ENCODE results near the gene SFSWAP. TPM values are rescaled to one million over a fixed set of nuclear protein-coding genes. Genes with fewer than 3 reads are reported as not detected.
A peak's percentile ranks its signal among the peaks of the same experiment; 100 is the strongest.

The SFSWAP gene
- total RNA-seq, 1 experiment from 2014 or later = 48.1 TPM

DNA sequence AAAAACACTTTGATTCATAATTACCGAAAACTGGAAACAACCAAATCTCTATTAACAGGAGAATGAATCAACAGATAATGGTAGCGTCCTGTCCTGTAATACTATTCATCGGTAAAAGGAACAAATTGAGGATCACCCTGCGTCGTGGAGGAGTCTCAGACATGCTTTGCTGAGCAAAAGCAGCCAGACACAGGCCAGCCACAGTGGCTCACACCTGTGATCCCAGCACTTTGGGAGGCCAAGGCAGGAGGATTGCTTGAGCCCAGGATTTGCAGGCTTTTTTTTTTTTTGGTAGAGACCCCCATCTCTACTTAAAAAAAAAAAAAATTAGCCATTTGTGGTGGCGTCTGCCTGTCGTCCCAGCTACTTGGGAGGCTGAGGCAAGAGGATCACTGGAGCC, 83.2 kb downstream of the SFSWAP start:
- Histone ChIP-seq H2BK5ac (ENCODE audit: insufficient read length, low read length) (no peak overlapping the region), H2BK120ac (ENCODE audit: low read depth, low read length, poor library complexity, severe bottlenecking) (no peak overlapping the region), H4K8ac (replicated peaks; ENCODE audit: insufficient read length, low read depth, low read length) (no peak overlapping the region), H3K23ac (ENCODE audit: insufficient read length, low read depth, low read length) (no peak overlapping the region), H4K91ac (ENCODE audit: insufficient read length, low read depth, low read length) (no peak overlapping the region), H2BK20ac (ENCODE audit: low read depth, low read length, poor library complexity, severe bottlenecking) (no peak overlapping the region), H3T11ph (ENCODE audit: low read length) (no peak overlapping the region), H4K20me1 (ENCODE audit: control insufficient read depth, insufficient read depth, insufficient read length) (no peaks in the 10 kb centered on the region), H3K4ac (ENCODE audit: low read depth, low read length) (no peak overlapping the region), H2AFZ (ENCODE audit: low read length) (no peak overlapping the region), H3K9ac (ENCODE audit: extremely low read depth, insufficient read length, low read length) (no peak overlapping the region), H2BK15ac (ENCODE audit: low read depth, low read length) (no peak overlapping the region), H3K14ac (ENCODE audit: insufficient read depth, low read length) (no peak overlapping the region), H3K79me2 (ENCODE audit: insufficient read depth, low read length) (no peaks in the 10 kb centered on the region), H4K5ac (ENCODE audit: insufficient read length, low read depth, low read length) (no peak overlapping the region), H3K27me3 (ENCODE audit: insufficient read depth, low read length) (no peaks in the 10 kb centered on the region), H3K18ac (ENCODE audit: insufficient read length, low read depth, low read length) (no peak overlapping the region), H3K56ac (ENCODE audit: insufficient read length, low read depth, low read length) (no peak overlapping the region), H3K9me3 (ENCODE audit: control insufficient read depth, low read depth, low read length) (no peaks in the 10 kb centered on the region), H3K4me1 (ENCODE audit: insufficient read depth, low read length) (no peaks in the 10 kb centered on the region), H2BK12ac (ENCODE audit: insufficient read length, low read depth, low read length) (no peak overlapping the region), H3K23me2 (ENCODE audit: insufficient read length, low read depth, low read length, poor library complexity, severe bottlenecking) (no peaks in the 10 kb centered on the region), H2AK5ac (ENCODE audit: insufficient read length, low read length) (no peak overlapping the region), H3K79me1 (ENCODE audit: insufficient read depth, low read depth, low read length, poor library complexity, severe bottlenecking) (no peaks in the 10 kb centered on the region), H3K27ac (ENCODE audit: insufficient read length, low read depth, low read length) (no peak overlapping the region), H3K4me2 (ENCODE audit: insufficient read depth, insufficient read length, low read length) (no peak overlapping the region)
- H3K4me3 Mint-ChIP-seq = no peak overlapping the region
- DNase-seq = no peak
- peaks cover 42 to 72% (median 51%) of the 10 kb centered on the region in 3 experiments for H3K36me3 Mint-ChIP-seq (ENCODE audit: insufficient read depth in 1 of 3, low read depth in 3 of 3)
- H3K27me3 Mint-ChIP-seq (ENCODE audit: low read depth) = no peaks in the 10 kb centered on the region
- WGBS (ENCODE audit: extremely low coverage, insufficient read length, low lambda C conversion rate) = no CpG with 5 or more reads among the region's 7 CpGs
- peaks cover 18 to 30% of the 10 kb centered on the region in 2 experiments for H3K4me1 Mint-ChIP-seq
- TF ChIP-seq, protein P1, sequence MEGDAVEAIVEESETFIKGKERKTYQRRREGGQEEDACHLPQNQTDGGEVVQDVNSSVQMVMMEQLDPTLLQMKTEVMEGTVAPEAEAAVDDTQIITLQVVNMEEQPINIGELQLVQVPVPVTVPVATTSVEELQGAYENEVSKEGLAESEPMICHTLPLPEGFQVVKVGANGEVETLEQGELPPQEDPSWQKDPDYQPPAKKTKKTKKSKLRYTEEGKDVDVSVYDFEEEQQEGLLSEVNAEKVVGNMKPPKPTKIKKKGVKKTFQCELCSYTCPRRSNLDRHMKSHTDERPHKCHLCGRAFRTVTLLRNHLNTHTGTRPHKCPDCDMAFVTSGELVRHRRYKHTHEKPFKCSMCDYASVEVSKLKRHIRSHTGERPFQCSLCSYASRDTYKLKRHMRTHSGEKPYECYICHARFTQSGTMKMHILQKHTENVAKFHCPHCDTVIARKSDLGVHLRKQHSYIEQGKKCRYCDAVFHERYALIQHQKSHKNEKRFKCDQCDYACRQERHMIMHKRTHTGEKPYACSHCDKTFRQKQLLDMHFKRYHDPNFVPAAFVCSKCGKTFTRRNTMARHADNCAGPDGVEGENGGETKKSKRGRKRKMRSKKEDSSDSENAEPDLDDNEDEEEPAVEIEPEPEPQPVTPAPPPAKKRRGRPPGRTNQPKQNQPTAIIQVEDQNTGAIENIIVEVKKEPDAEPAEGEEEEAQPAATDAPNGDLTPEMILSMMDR (conservative IDR thresholded peaks at IDR 0.05) = no peak
- H3K27ac Mint-ChIP-seq = peak overlapping the region; percentile 16 to 82 (median 53); a peak in 5 of 7 replicates
- 0 out of 5 replicates have a peak, but pooled peaks cover 0 to 4% of the 10 kb centered on the region in 2 experiments for H3K9me3 Mint-ChIP-seq

Data from H9 (cell line).